Vagina (tissue), 2 donors: ENCODE results near the gene NEMF.

ENCODE experiments used
- CTCF ChIP-seq, 3 experiments: fragments of 450-650 bp in 2 of 3; fragments of 200-600 bp in 1 of 3; sonication (generic) in 1 of 3; IDR thresholded peaks; one replicate each; pipeline ENCODE4 v1.5.1; 2017 to 2019; ENCODE audit warnings: antibody characterized with exemption in 3 of 3, mild to moderate bottlenecking in 2 of 3, moderate library complexity in 2 of 3
- POLR2A ChIP-seq, 2 donors: fragments of 450-650 bp; IDR thresholded peaks; one replicate each; pipeline ENCODE4 v1.6.1; 2017; ENCODE audit warnings: antibody characterized with exemption in 2 of 2, mild to moderate bottlenecking in 2 of 2, moderate library complexity in 2 of 2
- POLR2AphosphoS5 ChIP-seq, 2 donors: sonication (generic); formaldehyde crosslinking; IDR thresholded peaks; one replicate each; pipeline ENCODE4 v1.9.0; 2017; ENCODE audit warnings: antibody characterized with exemption in 2 of 2, mild to moderate bottlenecking in 2 of 2, low read depth in 1 of 2; ENCODE audit not compliant: insufficient read depth in 1 of 2

GRCh38 chr14:49767270-49767570 lies 85.4 kb downstream of the NEMF start:
- no peak for TF ChIP-seq CTCF (IDR thresholded peaks at IDR 0.05)
- TF ChIP-seq POLR2A (IDR thresholded peaks at IDR 0.05), result no peak
- TF ChIP-seq POLR2AphosphoS5 (IDR thresholded peaks at IDR 0.05; ENCODE audit: insufficient read depth in 1 of 2, low read depth in 1 of 2), result no peak
